Measurements from ENCODE around the gene OCEL1.

Gene OCEL1

GRCh38 chr19:17240062-17240752 is 14.2 kb downstream of the OCEL1 start:
- DNase-seq (no peak), ATAC-seq (no peak)

DNA sequence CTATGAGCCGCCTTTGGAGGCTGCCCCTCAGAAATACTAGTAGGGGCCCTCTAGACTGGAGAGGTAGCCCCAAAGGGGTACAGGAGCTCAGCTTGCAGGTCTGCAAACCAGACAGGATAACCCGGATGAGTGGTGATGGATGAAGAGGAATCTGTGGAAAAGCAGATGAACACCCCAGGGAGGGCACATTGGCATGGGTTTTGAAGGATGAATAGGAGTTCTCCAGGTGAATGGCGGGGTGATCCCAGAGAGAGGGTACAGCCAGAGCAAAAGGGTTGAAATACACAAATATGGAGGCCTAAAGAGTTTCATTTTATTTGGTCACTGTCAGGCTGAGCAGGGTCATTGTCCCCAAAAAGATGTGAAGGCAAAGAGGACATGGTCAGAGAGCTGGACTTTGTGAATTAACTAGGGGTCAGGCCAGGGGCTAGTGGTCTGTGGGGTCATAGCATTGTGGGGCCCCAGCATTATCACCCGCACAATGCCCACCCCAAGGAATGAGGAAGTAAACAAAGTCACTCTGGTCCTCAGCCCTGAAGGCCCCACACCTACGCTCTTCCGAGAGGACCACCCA is 14.9 kb downstream of the OCEL1 start:
- no peak for ATAC-seq
- no peak for DNase-seq

- no peak for DNase-seq
These were observed 16.6 kb downstream of the OCEL1 start for GRCh38 chr19:17242431-17243208.

DNA sequence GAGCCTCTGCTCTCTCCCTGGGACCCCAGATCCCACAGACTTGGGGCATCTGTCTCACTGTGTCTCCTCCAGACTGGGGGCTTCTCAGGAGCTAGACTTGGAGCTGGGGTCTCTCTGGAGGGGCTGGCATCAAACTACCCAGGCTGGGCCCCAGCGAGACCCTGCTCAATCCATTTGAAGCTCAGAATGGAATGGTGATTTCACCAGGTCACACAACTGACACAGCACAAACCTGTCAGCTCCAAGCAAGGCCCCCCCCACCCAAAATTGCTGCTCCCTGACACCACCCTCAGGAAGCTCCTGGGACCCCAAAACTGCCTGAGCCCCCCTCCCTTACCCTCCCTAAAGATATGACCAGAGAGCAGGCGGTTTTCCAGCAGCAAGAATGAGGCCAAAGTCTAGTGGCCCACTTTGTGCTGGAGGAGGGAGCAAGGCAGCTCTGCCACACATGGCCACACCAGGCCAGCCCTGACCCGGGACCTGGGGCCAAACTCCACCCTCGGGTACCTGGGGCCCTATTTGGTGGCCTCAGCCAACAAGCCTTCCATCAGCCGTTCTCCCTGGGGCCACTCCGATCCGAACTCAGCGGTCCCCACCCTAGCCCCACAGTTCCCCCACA is 17.3 kb downstream of the OCEL1 start:
- ATAC-seq (no peak), DNase-seq (no peak)

More at GRCh38 chr19:17242431-17243208, 16.6 kb downstream of the OCEL1 start:
- no peak for ATAC-seq

GRCh38 chr19:17243830-17244617 is 18.0 kb downstream of the OCEL1 start:
- ATAC-seq (no peak), DNase-seq (no peak)

DNA sequence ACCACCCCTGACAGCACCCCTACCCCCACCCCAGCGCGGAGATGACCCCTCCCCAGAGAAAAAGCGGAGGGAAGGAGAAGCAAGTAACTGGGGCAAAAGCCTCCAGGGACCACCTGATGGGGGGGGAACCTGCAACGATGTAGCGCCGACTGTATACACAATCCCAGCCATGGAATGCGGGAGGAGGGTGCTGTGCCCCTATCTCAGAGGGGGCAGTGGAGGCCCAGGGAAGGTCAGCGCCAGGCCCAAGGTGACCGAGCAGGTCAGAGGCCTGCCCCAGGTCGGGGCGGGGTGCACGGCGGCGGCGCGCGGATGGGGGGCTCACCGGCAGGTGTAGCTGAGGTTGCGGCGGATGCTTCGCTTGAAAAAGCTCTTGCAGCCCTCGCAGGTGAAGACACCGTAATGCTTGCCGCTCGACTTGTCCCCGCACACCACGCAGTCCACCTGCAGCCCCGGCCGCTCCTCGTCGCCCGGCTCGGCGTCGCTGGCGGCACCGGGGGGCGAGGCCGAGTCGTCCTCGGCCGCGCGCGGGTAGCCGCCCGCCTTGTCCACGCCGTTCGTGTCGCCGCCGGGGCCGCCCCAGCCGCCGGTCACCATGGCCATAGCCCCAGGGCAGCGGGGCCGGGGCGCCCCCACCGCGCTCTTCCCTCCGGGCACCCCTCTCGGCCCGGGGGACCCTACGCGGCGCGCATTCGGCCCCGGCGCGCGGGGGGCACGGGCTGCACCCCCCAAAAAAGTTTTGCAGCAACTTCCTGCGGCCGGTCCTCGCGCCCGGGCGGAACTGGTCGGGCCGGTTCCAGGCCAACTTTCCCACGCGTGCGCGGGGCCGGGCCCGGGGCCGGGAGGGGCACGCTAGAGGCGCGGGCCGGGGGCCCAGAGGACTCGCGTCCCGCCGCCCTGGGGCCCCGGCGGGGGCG is 18.9 kb downstream of the OCEL1 start:
- DNase-seq (no peak), ATAC-seq (no peak)

DNA sequence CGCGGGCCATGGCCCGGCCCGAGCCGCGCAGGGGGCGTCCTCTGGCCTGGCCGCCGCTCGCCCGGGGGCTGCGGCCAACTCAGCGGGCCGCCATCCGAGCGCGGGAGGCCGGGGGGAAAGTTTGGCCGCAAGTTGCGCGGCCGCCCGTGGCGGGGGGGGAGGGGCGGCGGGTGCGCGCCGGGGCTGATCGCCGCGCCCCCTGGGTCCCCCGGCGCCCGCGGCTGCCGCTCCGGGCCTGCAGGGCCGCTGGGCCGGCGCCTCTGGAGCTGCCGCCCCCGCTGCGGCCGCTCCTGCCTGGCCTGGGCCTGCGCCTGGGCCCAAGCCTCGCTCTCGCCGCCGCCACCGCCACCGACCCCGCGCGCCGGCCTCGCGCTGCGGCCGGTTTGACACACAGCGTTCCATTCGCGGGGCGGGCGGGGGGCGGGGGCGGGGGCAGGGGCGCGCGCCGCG is 19.5 kb downstream of the OCEL1 start, which contains the start of gene NR2F6:
Gene NR2F6 (minus strand): TSS at position 385 of the 450 bp plus-strand sequence. CDS start 699 bp downstream, outside the sequence.
- DNase-seq (no peak), ATAC-seq (no peak)

GRCh38 chr19:17246681-17247425 is 20.8 kb downstream of the OCEL1 start:
- DNase-seq (no peak), ATAC-seq (no peak)

DNA sequence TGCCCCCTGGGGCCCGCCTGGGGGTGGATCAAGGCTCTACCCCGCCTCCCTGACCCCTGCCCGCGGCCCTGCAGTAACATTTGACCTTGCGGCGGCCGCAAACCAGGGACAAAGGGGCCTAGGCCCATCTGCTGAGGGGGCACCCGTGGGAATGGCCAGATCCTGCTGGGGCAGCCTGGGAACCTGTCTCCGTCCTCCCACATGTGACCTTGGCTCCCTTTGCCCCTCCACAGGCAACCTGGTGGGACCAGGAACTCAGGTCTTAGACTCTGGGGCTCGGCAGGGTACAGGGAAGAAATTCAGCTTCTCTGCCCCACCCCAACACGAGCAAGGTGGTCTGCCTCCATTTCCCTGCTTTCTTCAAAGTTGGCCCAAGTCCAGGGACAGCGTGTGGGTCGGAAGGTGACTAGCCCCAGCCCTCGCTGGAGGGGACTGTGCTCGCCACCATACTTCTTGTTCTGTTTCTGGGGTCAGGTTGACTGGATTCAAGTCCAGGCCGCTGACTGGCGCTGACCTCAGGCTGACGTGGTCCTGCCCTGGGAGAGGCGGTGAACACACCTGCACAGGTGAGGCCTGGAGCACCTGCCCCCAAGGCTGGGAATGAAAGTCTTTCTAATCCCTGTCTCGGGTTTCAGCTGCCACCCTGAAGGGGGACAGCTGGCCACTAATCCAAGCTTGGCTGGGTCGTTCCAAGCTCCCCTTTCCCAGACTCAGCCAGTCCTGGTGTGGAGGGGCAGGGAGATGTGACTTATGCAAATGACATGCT is 22.2 kb downstream of the OCEL1 start:
- ATAC-seq, result no peak
- no peak for DNase-seq

DNA sequence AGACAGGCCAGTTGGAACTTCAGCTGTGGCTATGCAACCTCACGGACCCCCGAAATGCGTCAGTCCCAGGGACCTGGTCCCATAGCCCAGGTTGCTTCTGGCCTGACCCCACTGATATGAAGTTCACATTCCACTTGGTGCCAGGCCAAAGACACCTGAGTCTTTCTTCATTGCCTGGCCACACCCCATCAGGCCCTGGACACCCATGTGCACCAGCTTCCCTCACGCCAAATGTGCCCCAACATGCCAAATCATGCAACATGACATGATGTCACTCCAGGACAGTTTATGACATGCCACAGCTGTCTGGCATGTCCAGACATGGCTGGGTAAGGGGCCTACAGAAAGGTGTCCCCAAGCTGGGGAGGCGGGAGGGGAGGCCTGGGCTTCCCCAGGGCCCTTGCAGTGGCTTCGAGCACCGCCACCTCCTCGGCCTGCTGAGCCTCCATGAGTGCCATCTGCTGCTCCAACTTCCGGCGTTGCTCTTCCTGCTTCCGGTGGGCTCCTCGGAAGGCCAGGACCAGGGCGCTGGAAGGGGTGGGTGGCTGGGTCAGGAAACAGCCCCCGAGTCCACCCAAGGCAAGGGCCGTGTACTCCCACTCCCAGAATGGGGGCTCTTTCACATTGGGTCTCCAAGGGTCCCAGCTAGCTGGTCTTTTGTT is 24.0 kb downstream of the OCEL1 start:
- DNase-seq, result no peak
- no peak for ATAC-seq

DNA sequence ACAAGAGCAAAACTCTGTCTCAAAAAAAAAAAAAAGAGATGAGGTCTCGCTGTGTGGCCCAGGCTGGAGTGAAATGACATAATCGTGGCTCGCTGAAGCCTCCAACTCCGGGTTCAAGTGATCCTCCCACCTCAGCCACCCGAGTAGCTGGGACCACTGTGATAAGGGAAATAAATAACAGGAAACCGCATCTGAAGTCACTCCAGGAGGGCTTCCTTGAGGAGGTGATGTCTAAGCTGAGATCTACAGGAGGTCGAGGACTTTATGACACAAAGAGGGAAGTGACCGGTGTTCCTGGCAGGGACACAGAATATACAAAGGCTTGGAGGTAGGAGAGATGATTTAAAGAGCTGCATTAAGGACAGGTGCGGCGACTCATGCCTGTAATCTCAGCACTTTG is 28.6 kb downstream of the OCEL1 start:
- DNase-seq (no peak), ATAC-seq (no peak)

- no peak for ATAC-seq
These were observed 29.2 kb downstream of the OCEL1 start for GRCh38 chr19:17255150-17255621.

DNA sequence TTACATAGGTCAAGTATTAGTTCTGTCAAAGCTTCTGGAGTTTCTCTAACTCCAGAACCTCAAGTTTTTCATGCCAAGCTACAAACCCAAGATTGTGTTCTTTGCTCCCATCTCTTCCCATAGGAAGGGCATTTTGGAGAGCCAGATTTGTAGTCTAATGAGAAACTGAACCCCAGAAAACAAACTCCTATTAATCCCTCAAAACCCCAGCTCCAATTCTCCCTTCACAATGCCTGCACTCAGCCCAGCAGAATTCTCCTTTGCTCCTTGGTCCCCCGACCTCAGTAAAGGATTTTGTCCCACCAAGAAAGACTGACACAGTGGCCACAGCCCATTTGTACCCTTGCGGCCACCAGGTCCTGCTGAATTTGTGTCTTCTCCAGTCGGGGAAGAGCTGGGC is 30.1 kb downstream of the OCEL1 start:
- DNase-seq (no peak), ATAC-seq (no peak)

More at GRCh38 chr19:17255150-17255621, 29.2 kb downstream of the OCEL1 start:
- no peak for DNase-seq

DNA sequence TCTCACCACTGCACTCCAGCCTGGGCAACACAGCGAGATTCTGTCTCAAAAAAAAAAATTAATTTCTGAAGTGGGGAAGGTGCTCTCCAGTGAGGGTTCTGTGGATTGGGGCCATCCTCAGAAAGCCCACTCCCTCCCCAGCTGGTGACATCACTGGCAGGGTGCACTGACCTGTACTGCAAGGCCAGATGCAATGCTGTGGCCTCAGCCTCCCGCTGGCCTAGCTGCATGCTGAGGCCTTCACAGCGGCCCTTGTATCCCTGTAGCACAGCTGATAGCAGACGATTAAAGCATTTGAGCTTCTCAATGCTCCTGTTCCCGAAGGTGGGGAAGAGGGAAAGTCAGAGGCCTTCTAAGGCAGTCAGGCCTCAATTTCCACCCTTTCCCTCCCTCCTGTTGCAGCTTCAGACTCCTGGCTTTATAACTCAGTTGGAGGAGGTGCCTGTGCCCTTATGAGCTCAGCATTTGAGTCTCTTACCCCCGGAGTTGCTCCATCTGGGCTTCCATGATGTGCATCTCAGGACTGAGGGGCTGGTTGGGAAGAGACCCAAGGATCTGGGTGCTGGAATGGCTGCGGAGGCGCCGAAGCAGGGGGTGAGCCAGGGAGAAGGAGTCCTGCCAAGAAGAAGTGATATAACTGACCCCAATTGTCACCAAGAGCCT is 33.2 kb downstream of the OCEL1 start:
- ATAC-seq (no peak), DNase-seq (no peak)

DNA sequence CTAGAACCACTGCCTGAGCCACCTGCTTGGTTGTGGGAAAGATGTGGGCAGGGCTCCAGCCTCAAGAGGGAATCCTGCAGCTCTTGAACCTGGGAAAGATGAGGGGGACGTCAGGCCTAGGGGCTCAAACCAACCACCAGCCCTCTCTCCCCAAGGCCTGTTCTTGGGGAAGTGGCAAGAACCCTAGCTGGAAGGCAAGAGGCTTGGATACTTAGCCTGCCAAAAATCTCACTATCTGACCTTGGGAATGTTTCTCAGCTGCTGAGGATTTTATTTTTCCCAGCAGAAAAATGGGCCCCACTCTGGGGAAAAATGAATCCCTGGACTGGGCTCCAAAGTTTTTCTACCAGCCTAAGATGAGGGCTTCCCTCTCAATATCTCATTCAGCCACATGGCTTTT is 33.9 kb downstream of the OCEL1 start:
- ATAC-seq, result no peak

GRCh38 chr19:17260842-17261325 is 34.9 kb downstream of the OCEL1 start:
- ATAC-seq (peak; percentile 99), DNase-seq (peak; percentile 93)

More for the DNA sequence above, 33.9 kb downstream of the OCEL1 start:
- DNase-seq, result no peak

DNA sequence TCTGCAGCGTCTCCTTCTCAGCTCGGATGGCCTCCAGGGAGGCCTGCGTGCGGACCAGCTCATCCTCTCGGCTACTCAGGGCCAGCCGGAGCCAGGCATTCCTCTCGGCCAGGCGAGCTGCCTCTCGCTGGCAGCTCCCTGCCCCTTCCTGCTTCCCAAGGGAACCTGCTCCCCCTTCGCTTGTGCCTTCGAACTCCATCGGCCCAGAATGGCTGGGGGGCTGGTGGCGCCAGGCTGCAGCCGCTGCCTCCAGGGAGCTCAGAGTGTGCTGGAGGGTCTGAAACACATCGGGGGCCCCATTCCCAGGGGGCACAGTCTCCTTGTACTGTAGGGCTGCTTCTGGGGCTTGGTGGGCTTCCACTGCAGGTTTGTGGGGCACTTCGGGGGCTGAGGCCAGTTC is 36.5 kb downstream of the OCEL1 start:
- ATAC-seq (no peak), DNase-seq (no peak)

Measured in stimulated activated naive CD8-positive, alpha-beta T cell treated with anti-CD3 and anti-CD28 coated beads, Interleukin-15, Interleukin-2, amounts not matched to agents 100 U/mL and 50 U/mL, for 24 hours (primary cell).